Muscle layer of duodenum (tissue), 2 donors: Measurements from ENCODE around the gene ITCH.
"Not testable (repeated sequence)": the region's sequence is repeated elsewhere in the genome, so short reads cannot be mapped to it uniquely, and the experiment has no call there.

Source experiments
- H3K27ac ChIP-seq: one replicate; pipeline ENCODE4 v1.7.0; 2013; ENCODE audit warnings: mild to moderate bottlenecking, low read length
- H3K27me3 ChIP-seq: one replicate; pipeline ENCODE4 v1.7.0; 2013; ENCODE audit warnings: low read depth, mild to moderate bottlenecking, control low read depth, low read length
- H3K36me3 ChIP-seq, 2 donors: one replicate each; pipeline ENCODE4 v1.7.0; 2013; ENCODE audit warnings: low read length in 2 of 2, control low read depth in 1 of 2, mild to moderate bottlenecking in 1 of 2; ENCODE audit not compliant: insufficient read depth in 2 of 2, control insufficient read depth in 1 of 2
- H3K4me1 ChIP-seq, 2 donors: one replicate each; pipeline ENCODE4 v1.7.0; 2013; ENCODE audit warnings: low read length in 2 of 2, mild to moderate bottlenecking in 2 of 2, control low read depth in 1 of 2, moderate library complexity in 1 of 2; ENCODE audit not compliant: insufficient read depth in 2 of 2, control insufficient read depth in 1 of 2
- H3K4me3 ChIP-seq, 2 donors: one replicate each; pipeline ENCODE4 v1.7.0; 2013; ENCODE audit warnings: low read length in 2 of 2, low read depth in 1 of 2, mild to moderate bottlenecking in 1 of 2
- H3K9me3 ChIP-seq, 2 donors: one replicate each; pipeline ENCODE4 v1.7.0; 2013; ENCODE audit warnings: low read length in 2 of 2, control low read depth in 1 of 2, mild to moderate bottlenecking in 1 of 2; ENCODE audit not compliant: control insufficient read depth in 1 of 2
- donor health status: healthy.

ITCH gene

GRCh38 chr20:34475979-34476736 lies 113.1 kb downstream of the ITCH start:
- H3K9me3 ChIP-seq: no peaks in the 10 kb centered on the region
- peaks cover 0 to 8% of the 10 kb centered on the region in 2 donors for H3K4me1 ChIP-seq
- H3K27ac ChIP-seq: peak overlapping the region; percentile 16
- peaks cover 16 to 26% of the 10 kb centered on the region in 2 donors for H3K36me3 ChIP-seq
- no peaks in the 10 kb centered on the region for H3K27me3 ChIP-seq
- no peak overlapping the region for H3K4me3 ChIP-seq

- peaks cover 0 to 4% of the 10 kb centered on the region in 2 donors for H3K4me1 ChIP-seq
- H3K27ac ChIP-seq: no peak overlapping the region
- H3K36me3 ChIP-seq: peaks cover 30 to 38% of the 10 kb centered on the region in 2 donors
- no peaks in the 10 kb centered on the region for H3K27me3 ChIP-seq
- peaks cover 0 to 2% of the 10 kb centered on the region in 2 donors for H3K9me3 ChIP-seq
- no peak overlapping the region for H3K4me3 ChIP-seq
Observed at GRCh38 chr20:34479627-34480026, 116.6 kb downstream of the ITCH start.

GRCh38 chr20:34482154-34482553 lies 119.1 kb downstream of the ITCH start:
- H3K9me3 ChIP-seq, H3K4me1 ChIP-seq, H3K4me3 ChIP-seq, H3K27me3 ChIP-seq, H3K27ac ChIP-seq: not testable (repeated sequence)
- H3K36me3 ChIP-seq: peaks cover 25 to 43% of the 10 kb centered on the region in 2 donors

- H3K4me3 ChIP-seq, H3K4me1 ChIP-seq: not testable (repeated sequence)
- H3K36me3 ChIP-seq: peaks cover 17 to 48% of the 10 kb centered on the region in 2 donors
Observed at GRCh38 chr20:34483585-34484220, 120.6 kb downstream of the ITCH start.

GRCh38 chr20:34485068-34485634 lies 122.1 kb downstream of the ITCH start:
- Histone ChIP-seq H3K27me3 (no peaks in the 10 kb centered on the region), H3K9me3 (peaks cover 0 to 2% of the 10 kb centered on the region in 2 donors), H3K4me3 (no peak overlapping the region), H3K4me1 (no peaks in the 10 kb centered on the region), H3K36me3 (peaks cover 27 to 55% of the 10 kb centered on the region in 2 donors), H3K27ac (no peak overlapping the region)

More at GRCh38 chr20:34483585-34484220, 120.6 kb downstream of the ITCH start:
- H3K27ac ChIP-seq, H3K9me3 ChIP-seq, H3K27me3 ChIP-seq: not testable (repeated sequence)

- no peaks in the 10 kb centered on the region for H3K4me1 ChIP-seq
- H3K9me3 ChIP-seq: no peaks in the 10 kb centered on the region
- H3K27ac ChIP-seq: no peak overlapping the region
- H3K36me3 ChIP-seq: peaks cover 39 to 54% of the 10 kb centered on the region in 2 donors
- H3K27me3 ChIP-seq: no peaks in the 10 kb centered on the region
- H3K4me3 ChIP-seq: no peak overlapping the region
Observed at GRCh38 chr20:34491226-34491931, 128.3 kb downstream of the ITCH start.

- Histone ChIP-seq H3K27me3 (no peaks in the 10 kb centered on the region), H3K4me3 (no peak overlapping the region), H3K9me3 (no peaks in the 10 kb centered on the region), H3K4me1 (no peaks in the 10 kb centered on the region), H3K36me3 (peaks cover 39 to 56% of the 10 kb centered on the region in 2 donors), H3K27ac (no peak overlapping the region)
Observed at GRCh38 chr20:34491932-34492509, 128.9 kb downstream of the ITCH start.

- no peak overlapping the region for H3K27ac ChIP-seq
- peaks cover 0 to 5% of the 10 kb centered on the region in 2 donors for H3K9me3 ChIP-seq
- H3K4me1 ChIP-seq: no peaks in the 10 kb centered on the region
- H3K4me3 ChIP-seq: no peak overlapping the region
- peaks cover 39 to 66% of the 10 kb centered on the region in 2 donors for H3K36me3 ChIP-seq
- no peaks in the 10 kb centered on the region for H3K27me3 ChIP-seq
Observed at GRCh38 chr20:34493646-34494045, 130.6 kb downstream of the ITCH start.

- Histone ChIP-seq H3K27ac (no peak overlapping the region), H3K9me3 (peaks cover 0 to 5% of the 10 kb centered on the region in 2 donors), H3K4me1 (no peaks in the 10 kb centered on the region), H3K36me3 (peaks cover 27 to 54% of the 10 kb centered on the region in 2 donors), H3K4me3 (no peak overlapping the region), H3K27me3 (no peaks in the 10 kb centered on the region)
Observed at GRCh38 chr20:34495307-34495706, 132.2 kb downstream of the ITCH start.

GRCh38 chr20:34495916-34496315 lies 132.8 kb downstream of the ITCH start:
- Histone ChIP-seq H3K36me3 (peaks cover 20 to 54% of the 10 kb centered on the region in 2 donors), H3K27me3 (no peaks in the 10 kb centered on the region), H3K27ac (no peak overlapping the region), H3K4me3 (no peak overlapping the region), H3K9me3 (peaks cover 3 to 5% of the 10 kb centered on the region in 2 donors), H3K4me1 (no peaks in the 10 kb centered on the region)

- H3K27me3 ChIP-seq, H3K4me3 ChIP-seq, H3K4me1 ChIP-seq, H3K27ac ChIP-seq, H3K9me3 ChIP-seq: not testable (repeated sequence)
- peaks cover 18 to 49% of the 10 kb centered on the region in 2 donors for H3K36me3 ChIP-seq
Observed at GRCh38 chr20:34497596-34497995, 134.5 kb downstream of the ITCH start.
